Hepatocyte (in vitro differentiated cells): ENCODE results near the gene EDARADD. TPM values are rescaled to one million over a fixed set of nuclear protein-coding genes. Genes with fewer than 3 reads are reported as not detected.

Experiments used
- DNase-seq: peaks from one replicate; pipeline ENCODE4 v3.0.0-alpha.2; 2016; ENCODE audit warnings: low spot score
- H2AFZ ChIP-seq: fragments of 200-600 bp; sonication (generic); 2 replicates; pipeline ENCODE4 v1.6.0; 2016; ENCODE audit warnings: antibody characterized with exemption, mild to moderate bottlenecking
- H3K27ac ChIP-seq: fragments of 200-600 bp; sonication (generic); 2 replicates; pipeline ENCODE4 v1.5.1; 2016; ENCODE audit warnings: mild to moderate bottlenecking
- H3K27me3 ChIP-seq: fragments of 200-600 bp; sonication (generic); 2 replicates; pipeline ENCODE4 v1.6.1; 2016
- H3K36me3 ChIP-seq: fragments of 200-600 bp; sonication (generic); replicated peaks from 2 replicates; pipeline ENCODE4 v1.5.1; 2016; ENCODE audit warnings: low read depth; ENCODE audit not compliant: insufficient read depth
- H3K4me1 ChIP-seq: fragments of 200-600 bp; sonication (generic); 2 replicates; pipeline ENCODE4 v1.5.1; 2016; ENCODE audit warnings: mild to moderate bottlenecking, moderate library complexity; ENCODE audit not compliant: insufficient read depth
- H3K4me2 ChIP-seq: fragments of 200-600 bp; sonication (generic); 2 replicates; pipeline ENCODE4 v1.6.0; 2016
- H3K4me3 ChIP-seq: fragments of 200-600 bp; sonication (generic); 2 replicates; pipeline ENCODE4 v1.5.1; 2016; ENCODE audit warnings: mild to moderate bottlenecking
- H3K79me2 ChIP-seq: fragments of 200-600 bp; sonication (generic); 2 replicates; pipeline ENCODE4 v1.6.0; 2017; ENCODE audit warnings: mild to moderate bottlenecking
- H3K9me2 ChIP-seq: fragments of 200-600 bp; sonication (generic); replicated peaks from 2 replicates; pipeline ENCODE4 v1.6.0; 2017; ENCODE audit warnings: mild to moderate bottlenecking; ENCODE audit not compliant: insufficient read depth
- H3K9me3 ChIP-seq: fragments of 200-600 bp; sonication (generic); 2 replicates; pipeline ENCODE4 v1.5.1; 2016; ENCODE audit warnings: low read depth, mild to moderate bottlenecking
- H4K20me1 ChIP-seq: fragments of 200-600 bp; sonication (generic); 2 replicates; pipeline ENCODE4 v1.6.0; 2016; ENCODE audit warnings: mild to moderate bottlenecking; ENCODE audit not compliant: insufficient read depth, poor library complexity, severe bottlenecking
- EZH2 ChIP-seq: fragments of 200-600 bp; sonication (generic); IDR thresholded peaks from 2 replicates; pipeline ENCODE4 v1.6.1; 2016; ENCODE audit warnings: antibody characterized with exemption, mild to moderate bottlenecking, borderline replicate concordance
- EZH2phosphoT487 ChIP-seq: fragments of 200-600 bp; sonication (generic); IDR thresholded peaks from one replicate; pipeline ENCODE4 v1.6.1; 2018; ENCODE audit warnings: antibody characterized with exemption, mild to moderate bottlenecking, low read depth, moderate library complexity; ENCODE audit not compliant: unreplicated experiment, severe bottlenecking
- WGBS: methylation state at CpG from one replicate; pipeline ENCODE4 v1.1.6; 2016; ENCODE audit warnings: low lambda C conversion rate; ENCODE audit errors: missing lambda C conversion rate; 5-methylcytosine and 5-hydroxymethylcytosine counted together
- polyA plus RNA-seq: library from polyadenylated mRNA; unstranded; fragments of >200 nt; fragmentation: Nextera tagmentation; extraction: Ambion mirVana; gene quantifications from 2 replicates; pipeline ENCODE4 v1.2.1, GENCODE V29; 2016
- total RNA-seq: library from RNA; depleted of rRNA; stranded (reverse); fragments of >200 nt; gene quantifications from 2 replicates; pipeline ENCODE4 v1.2.3, GENCODE V29; 2014
- TF ChIP-seq, protein P1 (sequence below): fragments of 200-600 bp; sonication (generic); IDR thresholded peaks from 2 replicates; pipeline ENCODE4 v1.5.1; 2016; ENCODE audit warnings: antibody characterized with exemption, mild to moderate bottlenecking; ENCODE audit not compliant: poor library complexity

EDARADD gene
- total and polyA plus RNA-seq, 2 experiments from 2014 or later = 1.7 to 4.5 TPM

DNA sequence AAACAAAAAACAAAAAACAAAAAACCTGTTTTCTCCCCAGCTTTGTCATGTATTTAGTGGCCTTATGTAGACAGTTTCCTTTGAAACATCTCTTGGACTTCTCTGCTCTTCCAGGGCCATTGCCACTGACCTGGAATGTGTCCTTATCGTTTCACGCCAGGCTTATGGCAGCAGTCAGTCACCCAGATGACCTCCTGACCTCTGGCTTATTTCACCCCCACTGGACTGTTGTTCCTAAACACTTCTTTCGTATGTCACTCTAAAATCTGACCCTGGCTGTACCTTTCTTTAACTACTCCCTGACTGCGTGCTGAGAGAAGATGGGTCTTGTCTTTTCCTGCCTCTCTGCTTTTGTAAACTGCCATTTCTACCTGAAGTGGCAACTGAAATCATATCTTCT lies 138.8 kb downstream of the EDARADD start:
- H3K4me2 ChIP-seq = no peak overlapping the region

DNA sequence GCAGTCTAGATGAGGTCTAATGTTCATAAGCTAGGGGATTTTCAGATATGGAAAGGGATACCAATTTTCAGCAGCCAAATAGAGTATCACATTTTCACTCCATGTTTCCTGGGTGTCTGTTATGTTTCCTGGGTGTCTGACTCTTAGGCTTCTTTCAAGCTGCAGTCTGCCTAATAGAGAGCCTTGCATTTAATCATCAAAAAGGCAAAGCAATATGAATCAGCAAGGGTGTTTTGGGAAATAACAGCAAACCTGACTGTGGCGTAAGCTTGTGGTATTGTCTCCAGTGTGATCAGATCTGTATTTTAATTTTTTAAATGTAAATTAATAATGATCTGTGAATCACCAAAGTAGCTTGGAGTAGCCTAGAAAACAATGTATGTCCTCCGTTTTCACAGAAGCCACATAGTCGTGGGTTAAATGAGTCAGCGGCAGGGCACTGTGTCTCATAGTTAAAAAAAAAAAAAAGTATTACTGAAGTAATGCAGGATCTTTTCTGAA lies 140.1 kb downstream of the EDARADD start:
- H3K4me2 ChIP-seq = no peak overlapping the region
- H3K4me1 ChIP-seq = no peaks in the 10 kb centered on the region
- H2AFZ ChIP-seq = no peak overlapping the region
- DNase-seq = no peak
- WGBS = 73% methylated on average over 4 of the region's 4 CpGs
- H3K9me2 ChIP-seq = no peaks in the 10 kb centered on the region
- H3K27ac ChIP-seq = no peak overlapping the region
- H4K20me1 ChIP-seq = no peaks in the 10 kb centered on the region
- no peaks in the 10 kb centered on the region for H3K27me3 ChIP-seq
- peaks cover 7% of the 10 kb centered on the region for H3K79me2 ChIP-seq
- H3K9me3 ChIP-seq = no peaks in the 10 kb centered on the region
- no peaks in the 10 kb centered on the region for H3K36me3 ChIP-seq
- no peak overlapping the region for H3K4me3 ChIP-seq
- TF ChIP-seq EZH2phosphoT487 = no peak
- no peak for TF ChIP-seq EZH2
- TF ChIP-seq, protein P1, sequence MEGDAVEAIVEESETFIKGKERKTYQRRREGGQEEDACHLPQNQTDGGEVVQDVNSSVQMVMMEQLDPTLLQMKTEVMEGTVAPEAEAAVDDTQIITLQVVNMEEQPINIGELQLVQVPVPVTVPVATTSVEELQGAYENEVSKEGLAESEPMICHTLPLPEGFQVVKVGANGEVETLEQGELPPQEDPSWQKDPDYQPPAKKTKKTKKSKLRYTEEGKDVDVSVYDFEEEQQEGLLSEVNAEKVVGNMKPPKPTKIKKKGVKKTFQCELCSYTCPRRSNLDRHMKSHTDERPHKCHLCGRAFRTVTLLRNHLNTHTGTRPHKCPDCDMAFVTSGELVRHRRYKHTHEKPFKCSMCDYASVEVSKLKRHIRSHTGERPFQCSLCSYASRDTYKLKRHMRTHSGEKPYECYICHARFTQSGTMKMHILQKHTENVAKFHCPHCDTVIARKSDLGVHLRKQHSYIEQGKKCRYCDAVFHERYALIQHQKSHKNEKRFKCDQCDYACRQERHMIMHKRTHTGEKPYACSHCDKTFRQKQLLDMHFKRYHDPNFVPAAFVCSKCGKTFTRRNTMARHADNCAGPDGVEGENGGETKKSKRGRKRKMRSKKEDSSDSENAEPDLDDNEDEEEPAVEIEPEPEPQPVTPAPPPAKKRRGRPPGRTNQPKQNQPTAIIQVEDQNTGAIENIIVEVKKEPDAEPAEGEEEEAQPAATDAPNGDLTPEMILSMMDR = no peak

More for the DNA sequence above, 138.8 kb downstream of the EDARADD start:
- H2AFZ ChIP-seq = no peak overlapping the region
- H3K9me3 ChIP-seq = no peaks in the 10 kb centered on the region
- peaks cover 7% of the 10 kb centered on the region for H3K79me2 ChIP-seq
- no peaks in the 10 kb centered on the region for H3K9me2 ChIP-seq
- DNase-seq = no peak
- H3K36me3 ChIP-seq = no peaks in the 10 kb centered on the region
- H3K4me3 ChIP-seq = no peak overlapping the region
- H4K20me1 ChIP-seq = no peaks in the 10 kb centered on the region
- 76% methylated on average over 4 of the region's 4 CpGs for WGBS
- no peak overlapping the region for H3K27ac ChIP-seq
- TF ChIP-seq EZH2 (no peak), EZH2phosphoT487 (no peak)
- TF ChIP-seq, protein P1 = no peak
- H3K27me3 ChIP-seq = no peaks in the 10 kb centered on the region
- no peaks in the 10 kb centered on the region for H3K4me1 ChIP-seq

Other genes with a start within 250 kb of the EDARADD start
- gene ERO1B, start 112.3 kb upstream of the EDARADD start, total RNA-seq = 5.8 and 6.9 TPM in 2 replicates
- gene ERO1B, start 112.3 kb upstream of the EDARADD start, polyA plus RNA-seq = 3.6 TPM in 2 replicates
- gene LGALS8, start 129.7 kb downstream of the EDARADD start, total RNA-seq = 43.9 and 46.6 TPM in 2 replicates
- 33.5 TPM in 2 replicates for gene LGALS8, start 129.7 kb downstream of the EDARADD start, polyA plus RNA-seq
- 25.2 and 27.8 TPM in 2 replicates for gene HEATR1, start 210.2 kb downstream of the EDARADD start, total RNA-seq
- gene HEATR1, start 210.2 kb downstream of the EDARADD start, polyA plus RNA-seq = 7.7 and 8.5 TPM in 2 replicates